ENCODE data around the gene TMPRSS9.

TMPRSS9 gene

GRCh38 chr19:2427429-2428320 is 67.6 kb downstream of the TMPRSS9 start, which contains the start of gene TIMM13:
TIMM13 (minus strand) TSS chr19:2427586; CDS start chr19:2427533, 53 bp downstream.
- H4K91ac ChIP-seq (ENCODE audit: low read depth, low read length), result peak within 1 kb of the TSS; percentile 98
- peak within 1 kb of the TSS; percentile 98 for H3K4me2 ChIP-seq (ENCODE audit: low read length)
- peak within 1 kb of the TSS; percentile 98 for H3K18ac ChIP-seq (ENCODE audit: low read length)
- peak within 1 kb of the TSS; percentile 98 for H3K27ac ChIP-seq (ENCODE audit: low read depth, low read length)
- no peak within 1 kb of the TSS for H2BK12ac ChIP-seq (ENCODE audit: low read length)
- H3K79me2 ChIP-seq (ENCODE audit: control insufficient read depth, insufficient read depth, low read length, poor library complexity), result peaks cover 11% of the 10 kb centered on the region
- H4K12ac ChIP-seq (ENCODE audit: low read depth, low read length), result peak within 1 kb of the TSS; percentile 97
- WGBS (ENCODE audit: extremely low coverage, insufficient coverage, insufficient read length), result no CpG with 5 or more reads among the region's 77 CpGs
- H3K79me1 ChIP-seq (ENCODE audit: low read length), result peaks cover 10% of the 10 kb centered on the region
- no peak within 1 kb of the TSS for H3K23ac ChIP-seq (ENCODE audit: low read length)
- peak within 1 kb of the TSS; percentile 99 for H3K4me3 ChIP-seq (ENCODE audit: low read depth, low read length)
- peak within 1 kb of the TSS; percentile 93 for H2BK120ac ChIP-seq (ENCODE audit: insufficient read depth, low read length, poor library complexity)
- H2AFZ ChIP-seq (ENCODE audit: insufficient read depth, low read length, poor library complexity), result peak within 1 kb of the TSS; percentile 100
- H3K9ac ChIP-seq (ENCODE audit: low read length), result peak within 1 kb of the TSS; percentile 100
- H3K14ac ChIP-seq (ENCODE audit: low read length), result peak within 1 kb of the TSS; percentile 99
- H3K4me1 ChIP-seq (ENCODE audit: control insufficient read depth in 1 of 2, insufficient read depth in 2 of 2, low read length in 2 of 2), result peaks cover 10 to 17% of the 10 kb centered on the region in 2 experiments
- peak within 1 kb of the TSS; percentile 83 for H2AK5ac ChIP-seq (ENCODE audit: low read length)
- H3K27me3 ChIP-seq (ENCODE audit: insufficient read depth, low read length), result no peaks in the 10 kb centered on the region
- DNase-seq, result peak; percentile 96 to 100
- H4K8ac ChIP-seq (ENCODE audit: low read depth, low read length), result peak within 1 kb of the TSS; percentile 96
- peaks cover 52 to 60% of the 10 kb centered on the region in 2 experiments for H3K36me3 ChIP-seq (ENCODE audit: control insufficient read depth in 1 of 2, insufficient read depth in 2 of 2, low read length in 2 of 2)
- peak within 1 kb of the TSS; percentile 95 for H3K4ac ChIP-seq (ENCODE audit: low read depth, low read length)
- H3K9me3 ChIP-seq (ENCODE audit: insufficient read depth, low read depth, low read length), result peaks cover 3% of the 10 kb centered on the region
- H2BK5ac ChIP-seq (ENCODE audit: low read depth, low read length, poor library complexity), result peak within 1 kb of the TSS; percentile 100

- DNase-seq, result peak in 1 of 2 donors; percentile 29
- peak overlapping the region; percentile 33 for H3K4me2 ChIP-seq (ENCODE audit: low read length)
- no peaks in the 10 kb centered on the region for H3K27me3 ChIP-seq (ENCODE audit: insufficient read depth, low read length)
- H3K14ac ChIP-seq (ENCODE audit: low read length), result no peak overlapping the region
- H3K27ac ChIP-seq (ENCODE audit: low read depth, low read length), result no peak overlapping the region
- H4K8ac ChIP-seq (ENCODE audit: low read depth, low read length), result peak overlapping the region; percentile 15
- peaks cover 10% of the 10 kb centered on the region for H3K79me1 ChIP-seq (ENCODE audit: low read length)
- H3K18ac ChIP-seq (ENCODE audit: low read length), result no peak overlapping the region
- H2BK5ac ChIP-seq (ENCODE audit: low read depth, low read length, poor library complexity), result no peak overlapping the region
- H3K4me1 ChIP-seq (ENCODE audit: control insufficient read depth in 1 of 2, insufficient read depth in 2 of 2, low read length in 2 of 2), result peaks cover 10 to 17% of the 10 kb centered on the region in 2 experiments
- H3K4me3 ChIP-seq (ENCODE audit: low read depth, low read length), result no peak overlapping the region
- H2BK120ac ChIP-seq (ENCODE audit: insufficient read depth, low read length, poor library complexity), result no peak overlapping the region
- no peak overlapping the region for H3K23ac ChIP-seq (ENCODE audit: low read length)
- no peak overlapping the region for H2AFZ ChIP-seq (ENCODE audit: insufficient read depth, low read length, poor library complexity)
- H3K4ac ChIP-seq (ENCODE audit: low read depth, low read length), result no peak overlapping the region
- no peak overlapping the region for H2AK5ac ChIP-seq (ENCODE audit: low read length)
- peak overlapping the region; percentile 4 for H4K12ac ChIP-seq (ENCODE audit: low read depth, low read length)
- no peak overlapping the region for H3K9ac ChIP-seq (ENCODE audit: low read length)
- peaks cover 3% of the 10 kb centered on the region for H3K9me3 ChIP-seq (ENCODE audit: insufficient read depth, low read depth, low read length)
- peaks cover 51 to 60% of the 10 kb centered on the region in 2 experiments for H3K36me3 ChIP-seq (ENCODE audit: control insufficient read depth in 1 of 2, insufficient read depth in 2 of 2, low read length in 2 of 2)
- no CpG with 5 or more reads among the region's 25 CpGs for WGBS (ENCODE audit: extremely low coverage, insufficient coverage, insufficient read length)
- H3K79me2 ChIP-seq (ENCODE audit: control insufficient read depth, insufficient read depth, low read length, poor library complexity), result peaks cover 11% of the 10 kb centered on the region
- H4K91ac ChIP-seq (ENCODE audit: low read depth, low read length), result no peak overlapping the region
- no peak overlapping the region for H2BK12ac ChIP-seq (ENCODE audit: low read length)
Observed at GRCh38 chr19:2428321-2428690, 68.2 kb downstream of the TMPRSS9 start.

- Histone ChIP-seq H3K4ac (ENCODE audit: low read depth, low read length) (no peak overlapping the region), H3K23ac (ENCODE audit: low read length) (no peak overlapping the region), H3K4me3 (ENCODE audit: low read depth, low read length) (no peak overlapping the region), H2BK12ac (ENCODE audit: low read length) (no peak overlapping the region), H3K18ac (ENCODE audit: low read length) (no peak overlapping the region), H2BK120ac (ENCODE audit: insufficient read depth, low read length, poor library complexity) (no peak overlapping the region), H4K8ac (ENCODE audit: low read depth, low read length) (no peak overlapping the region), H3K9me3 (ENCODE audit: insufficient read depth, low read depth, low read length) (peaks cover 3% of the 10 kb centered on the region), H4K91ac (ENCODE audit: low read depth, low read length) (no peak overlapping the region), H3K4me1 (ENCODE audit: control insufficient read depth in 1 of 2, insufficient read depth in 2 of 2, low read length in 2 of 2) (peaks cover 10 to 17% of the 10 kb centered on the region in 2 experiments), H3K27ac (ENCODE audit: low read depth, low read length) (no peak overlapping the region), H3K9ac (ENCODE audit: low read length) (no peak overlapping the region), H2AFZ (ENCODE audit: insufficient read depth, low read length, poor library complexity) (no peak overlapping the region), H3K14ac (ENCODE audit: low read length) (no peak overlapping the region), H3K79me1 (ENCODE audit: low read length) (peaks cover 10% of the 10 kb centered on the region), H2AK5ac (ENCODE audit: low read length) (no peak overlapping the region), H3K27me3 (ENCODE audit: insufficient read depth, low read length) (no peaks in the 10 kb centered on the region), H3K4me2 (ENCODE audit: low read length) (no peak overlapping the region), H3K79me2 (ENCODE audit: control insufficient read depth, insufficient read depth, low read length, poor library complexity) (peaks cover 11% of the 10 kb centered on the region), H3K36me3 (ENCODE audit: control insufficient read depth in 1 of 2, insufficient read depth in 2 of 2, low read length in 2 of 2) (peaks cover 51 to 58% of the 10 kb centered on the region in 2 experiments), H4K12ac (ENCODE audit: low read depth, low read length) (no peak overlapping the region), H2BK5ac (ENCODE audit: low read depth, low read length, poor library complexity) (no peak overlapping the region)
- DNase-seq, result no peak
- no CpG with 5 or more reads among the region's 37 CpGs for WGBS (ENCODE audit: extremely low coverage, insufficient coverage, insufficient read length)
Observed at GRCh38 chr19:2428756-2429711, 69.0 kb downstream of the TMPRSS9 start.

- no peak for DNase-seq
- no peak overlapping the region for H2BK12ac ChIP-seq (ENCODE audit: low read length)
- H4K91ac ChIP-seq (ENCODE audit: low read depth, low read length), result no peak overlapping the region
- no peak overlapping the region for H3K4me2 ChIP-seq (ENCODE audit: low read length)
- no peak overlapping the region for H3K9ac ChIP-seq (ENCODE audit: low read length)
- no peak overlapping the region for H2BK120ac ChIP-seq (ENCODE audit: insufficient read depth, low read length, poor library complexity)
- H3K9me3 ChIP-seq (ENCODE audit: insufficient read depth, low read depth, low read length), result peaks cover 3% of the 10 kb centered on the region
- no peak overlapping the region for H2BK5ac ChIP-seq (ENCODE audit: low read depth, low read length, poor library complexity)
- H3K4me3 ChIP-seq (ENCODE audit: low read depth, low read length), result no peak overlapping the region
- no peak overlapping the region for H3K14ac ChIP-seq (ENCODE audit: low read length)
- peaks cover 8% of the 10 kb centered on the region for H3K79me1 ChIP-seq (ENCODE audit: low read length)
- peaks cover 10 to 17% of the 10 kb centered on the region in 2 experiments for H3K4me1 ChIP-seq (ENCODE audit: control insufficient read depth in 1 of 2, insufficient read depth in 2 of 2, low read length in 2 of 2)
- peaks cover 11% of the 10 kb centered on the region for H3K79me2 ChIP-seq (ENCODE audit: control insufficient read depth, insufficient read depth, low read length, poor library complexity)
- no CpG with 5 or more reads among the region's 25 CpGs for WGBS (ENCODE audit: extremely low coverage, insufficient coverage, insufficient read length)
- no peak overlapping the region for H2AFZ ChIP-seq (ENCODE audit: insufficient read depth, low read length, poor library complexity)
- H4K12ac ChIP-seq (ENCODE audit: low read depth, low read length), result no peak overlapping the region
- no peak overlapping the region for H2AK5ac ChIP-seq (ENCODE audit: low read length)
- no peak overlapping the region for H3K23ac ChIP-seq (ENCODE audit: low read length)
- H4K8ac ChIP-seq (ENCODE audit: low read depth, low read length), result no peak overlapping the region
- H3K4ac ChIP-seq (ENCODE audit: low read depth, low read length), result no peak overlapping the region
- no peaks in the 10 kb centered on the region for H3K27me3 ChIP-seq (ENCODE audit: insufficient read depth, low read length)
- H3K36me3 ChIP-seq (ENCODE audit: control insufficient read depth in 1 of 2, insufficient read depth in 2 of 2, low read length in 2 of 2), result peaks cover 59 to 66% of the 10 kb centered on the region in 2 experiments
- no peak overlapping the region for H3K27ac ChIP-seq (ENCODE audit: low read depth, low read length)
- no peak overlapping the region for H3K18ac ChIP-seq (ENCODE audit: low read length)
Observed at GRCh38 chr19:2429917-2430535, 70.0 kb downstream of the TMPRSS9 start.
